Measurements from ENCODE around the gene MTCH2.

The MTCH2 gene

DNA sequence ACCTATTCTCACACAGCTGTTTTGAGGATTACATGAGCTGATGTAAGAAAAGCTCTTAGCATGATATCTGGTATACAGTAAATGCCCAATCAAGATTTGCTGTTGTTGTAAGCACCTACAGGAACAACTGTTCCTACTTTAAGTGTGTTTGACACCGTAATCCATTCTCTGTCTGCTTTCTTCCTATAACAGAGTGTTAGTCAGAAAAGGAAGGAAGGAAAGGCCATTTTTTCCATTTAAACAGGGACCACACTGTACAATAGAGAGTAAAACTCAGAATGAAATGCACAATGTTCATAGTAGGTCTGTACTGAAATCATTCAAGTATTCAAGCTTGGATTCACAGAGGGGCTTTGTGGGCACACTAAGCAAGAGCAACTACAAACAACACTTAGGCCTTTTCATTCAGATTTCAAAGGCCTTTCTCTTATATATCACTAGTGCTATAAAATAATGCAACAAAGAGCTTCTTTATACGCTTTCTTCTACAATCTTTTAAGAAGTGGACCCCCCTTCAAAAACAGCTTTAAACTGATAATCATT is 21.5 kb downstream of the MTCH2 start:
- CTCF ChIA-PET: interaction anchor here (0.9 to 1.5 kb wide), 7 partner anchors 8 to 69 kb away, joined by 3 to 5 read pairs (median 3); no protein-coding TSS in a partner anchor
- DNase-seq (ENCODE audit: extremely low spot score): no peak
- POLR2A ChIA-PET: no interaction called here
- TF ChIP-seq, protein P1, sequence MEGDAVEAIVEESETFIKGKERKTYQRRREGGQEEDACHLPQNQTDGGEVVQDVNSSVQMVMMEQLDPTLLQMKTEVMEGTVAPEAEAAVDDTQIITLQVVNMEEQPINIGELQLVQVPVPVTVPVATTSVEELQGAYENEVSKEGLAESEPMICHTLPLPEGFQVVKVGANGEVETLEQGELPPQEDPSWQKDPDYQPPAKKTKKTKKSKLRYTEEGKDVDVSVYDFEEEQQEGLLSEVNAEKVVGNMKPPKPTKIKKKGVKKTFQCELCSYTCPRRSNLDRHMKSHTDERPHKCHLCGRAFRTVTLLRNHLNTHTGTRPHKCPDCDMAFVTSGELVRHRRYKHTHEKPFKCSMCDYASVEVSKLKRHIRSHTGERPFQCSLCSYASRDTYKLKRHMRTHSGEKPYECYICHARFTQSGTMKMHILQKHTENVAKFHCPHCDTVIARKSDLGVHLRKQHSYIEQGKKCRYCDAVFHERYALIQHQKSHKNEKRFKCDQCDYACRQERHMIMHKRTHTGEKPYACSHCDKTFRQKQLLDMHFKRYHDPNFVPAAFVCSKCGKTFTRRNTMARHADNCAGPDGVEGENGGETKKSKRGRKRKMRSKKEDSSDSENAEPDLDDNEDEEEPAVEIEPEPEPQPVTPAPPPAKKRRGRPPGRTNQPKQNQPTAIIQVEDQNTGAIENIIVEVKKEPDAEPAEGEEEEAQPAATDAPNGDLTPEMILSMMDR (IDR thresholded peaks at IDR 0.05; ENCODE audit: control extremely low read depth, extremely low read depth, low read depth, missing control alignments): no peak

- TF ChIP-seq, protein P1 (IDR thresholded peaks at IDR 0.05; ENCODE audit: control extremely low read depth, extremely low read depth, low read depth, missing control alignments): no peak
- ChIA-PET CTCF (interaction anchor here (0.6 to 2.2 kb wide), 17 partner anchors 8 to 439 kb away, joined by 3 to 10 read pairs (median 4); no protein-coding TSS in a partner anchor), POLR2A (interaction anchor here (0.5 kb wide), 1 partner anchor 288 kb away, joined by 3 read pairs; no protein-coding TSS in a partner anchor)
- no peak for DNase-seq (ENCODE audit: extremely low spot score)
Observed at GRCh38 chr11:47617417-47617809, 24.9 kb downstream of the MTCH2 start.

DNA sequence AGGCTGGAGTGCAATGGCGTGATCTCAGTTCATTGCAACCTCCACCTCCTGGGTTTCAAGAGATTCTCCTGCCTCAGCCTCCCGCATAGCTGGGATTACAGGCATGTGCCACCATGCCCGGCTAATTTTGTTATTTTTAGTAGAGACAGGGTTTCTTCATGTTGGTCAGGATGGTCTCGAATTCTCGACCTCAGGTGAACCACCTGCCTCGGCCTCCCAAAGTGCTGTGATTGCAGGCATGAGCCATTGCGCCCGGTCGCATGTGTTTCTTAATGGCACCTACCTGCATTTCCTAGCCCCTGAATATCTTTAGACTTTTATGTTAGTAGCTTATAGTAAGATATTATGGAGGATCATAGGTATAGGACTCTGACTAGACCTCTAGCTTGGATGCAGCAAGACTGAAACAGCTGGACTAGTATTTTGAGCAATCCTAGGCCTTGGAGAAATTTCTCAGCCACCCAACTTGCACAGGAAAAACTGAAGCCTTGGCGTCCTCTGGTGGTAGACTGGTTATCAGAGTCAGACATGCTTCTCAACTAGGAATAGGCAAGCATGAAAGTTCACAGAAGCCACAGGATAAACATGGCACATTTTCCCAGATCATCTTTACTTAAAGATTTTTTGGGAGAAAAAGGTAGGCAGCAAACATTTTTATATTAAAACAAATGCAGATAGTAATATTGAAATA is 25.5 kb downstream of the MTCH2 start:
- POLR2A ChIA-PET: interaction anchor here (0.5 kb wide), 1 partner anchor 287 kb away, joined by 3 read pairs; no protein-coding TSS in a partner anchor

GRCh38 chr11:47615249-47615648 is 27.1 kb downstream of the MTCH2 start:
- TF ChIP-seq, protein P1 (IDR thresholded peaks at IDR 0.05; ENCODE audit: control extremely low read depth, extremely low read depth, low read depth, missing control alignments): no peak
- ChIA-PET CTCF (no interaction called here), POLR2A (interaction anchor here (0.6 kb wide), 1 partner anchor 12 kb away, joined by 4 read pairs; no protein-coding TSS in a partner anchor)
- DNase-seq (ENCODE audit: extremely low spot score): no peak

More for the DNA sequence above, 25.5 kb downstream of the MTCH2 start:
- TF ChIP-seq, protein P1 (IDR thresholded peaks at IDR 0.05; ENCODE audit: control extremely low read depth, extremely low read depth, low read depth, missing control alignments): peak; percentile 77
- peak; percentile 49 for DNase-seq (ENCODE audit: extremely low spot score)
- CTCF ChIA-PET: interaction anchor here (0.6 to 2.2 kb wide), 20 partner anchors 8 to 439 kb away, joined by 3 to 10 read pairs (median 4); no protein-coding TSS in a partner anchor

GRCh38 chr11:47611348-47611794 is 31.0 kb downstream of the MTCH2 start:
- no peak for DNase-seq (ENCODE audit: extremely low spot score)
- POLR2A ChIA-PET: no interaction called here
- TF ChIP-seq, protein P1 (IDR thresholded peaks at IDR 0.05; ENCODE audit: control extremely low read depth, extremely low read depth, low read depth, missing control alignments): no peak
- CTCF ChIA-PET: no interaction called here

- DNase-seq (ENCODE audit: extremely low spot score): no peak
- POLR2A ChIA-PET: interaction anchor here (0.7 kb wide), 1 partner anchor 11 kb away, joined by 4 read pairs; no protein-coding TSS in a partner anchor
- CTCF ChIA-PET: interaction anchor here (0.7 to 1.0 kb wide), 2 partner anchors 10 to 24 kb away, joined by 3 read pairs; no protein-coding TSS in a partner anchor
- TF ChIP-seq, protein P1 (IDR thresholded peaks at IDR 0.05; ENCODE audit: control extremely low read depth, extremely low read depth, low read depth, missing control alignments): no peak
Observed at GRCh38 chr11:47609675-47610074, 32.7 kb downstream of the MTCH2 start.
